Stimulated activated naive CD4-positive, alpha-beta T cell (primary cell): ENCODE results near the gene GLDC.

Experiments
- DNase-seq, 6 experiments: peaks; one replicate each; lab custom pipeline; 2025; lab: John Stamatoyannopoulos, UW

The GLDC gene

GRCh38 chr9:6502399-6502798 is 143.1 kb downstream of the GLDC start:
- DNase-seq: no peak

- DNase-seq: no peak
Measured at GRCh38 chr9:6501526-6502210, 143.9 kb downstream of the GLDC start.

- no peak for DNase-seq
Measured at GRCh38 chr9:6498982-6499381, 146.5 kb downstream of the GLDC start.

GRCh38 chr9:6495466-6495865 is 150.1 kb downstream of the GLDC start:
- no peak for DNase-seq

GRCh38 chr9:6490863-6491262 is 154.7 kb downstream of the GLDC start:
- DNase-seq: no peak

- no peak for DNase-seq
Measured at GRCh38 chr9:6489099-6489498, 156.4 kb downstream of the GLDC start.

GRCh38 chr9:6488395-6488794 is 157.1 kb downstream of the GLDC start:
- DNase-seq: no peak

GRCh38 chr9:6484210-6484609 is 161.3 kb downstream of the GLDC start:
- DNase-seq: no peak
